H1 (cell line): ENCODE data around the gene GLRA2. TPM values are rescaled to one million over a fixed set of nuclear protein-coding genes. Genes with fewer than 3 reads are reported as not detected.

Source experiments
- CTCF ChIA-PET: fragments of 300-600 bp; sonication (Branson Sonifier 250); formaldehyde crosslinking; loops from one replicate; lab custom pipeline; 2021; ENCODE audit not compliant: partially characterized antibody; lab: Charles Lee
- POLR2A ChIA-PET: fragments of 300-600 bp; sonication (Branson Sonifier 250); formaldehyde crosslinking; loops from one replicate; lab custom pipeline; 2021; ENCODE audit warnings: inconsistent platforms; ENCODE audit not compliant: partially characterized antibody; lab: Charles Lee
- DNase-seq, 2 experiments: peaks; one replicate each; pipeline versions ENCODE4 v3.0.0 to v3.0.0-alpha.2; 2010 to 2022; ENCODE audit warnings: low spot score in 2 of 2, low read depth in 1 of 2, mixed read lengths in 1 of 2
- FAIRE-seq: peaks from 2 replicates; lab custom pipeline; 2011; peaks lifted over from hg19 to GRCh38; lab: Jason Lieb, UNC
- H2AFZ ChIP-seq: 2 replicates; pipeline ENCODE4 v1.8.1; 2012; ENCODE audit warnings: low read length, inconsistent platforms
- H2AK5ac ChIP-seq: 2 replicates; pipeline ENCODE4 v1.6.1; 2013; ENCODE audit warnings: low read depth, low read length
- H2BK120ac ChIP-seq: replicated peaks from 2 replicates; pipeline ENCODE3; 2013; ENCODE audit warnings: low read depth, low read length, inconsistent platforms
- H2BK12ac ChIP-seq: 2 replicates; pipeline ENCODE4 v1.6.1; 2013; ENCODE audit warnings: low read depth, low read length
- H2BK15ac ChIP-seq: 2 replicates; pipeline ENCODE4 v1.6.1; 2013; ENCODE audit warnings: low read length
- H2BK20ac ChIP-seq: 2 replicates; pipeline ENCODE4 v1.6.1; 2013; ENCODE audit warnings: low read length
- H2BK5ac ChIP-seq: 2 replicates; pipeline ENCODE4 v1.6.1; 2013; ENCODE audit warnings: low read depth, low read length
- H3K14ac ChIP-seq: 2 replicates; pipeline ENCODE4 v1.6.1; 2013; ENCODE audit warnings: inconsistent platforms; ENCODE audit not compliant: insufficient read length
- H3K18ac ChIP-seq: 2 replicates; pipeline ENCODE4 v1.6.1; 2013; ENCODE audit warnings: low read length; ENCODE audit errors: extremely low read depth
- H3K23ac ChIP-seq: 2 replicates; pipeline ENCODE4 v1.6.1; 2013; ENCODE audit warnings: inconsistent platforms; ENCODE audit not compliant: insufficient read length
- H3K23me2 ChIP-seq: 2 replicates; pipeline ENCODE4 v1.6.1; 2013; ENCODE audit warnings: low read depth, low read length
- H3K27ac ChIP-seq: 2 replicates; pipeline ENCODE4 v1.6.1; 2011; ENCODE audit warnings: low read depth, low read length, inconsistent platforms
- H3K27me3 ChIP-seq, 4 experiments: replicated peaks in 1 of 4; 1 replicate in 1 of 4; 2 replicates in 3 of 4; pipeline versions ENCODE4 v1.6.1 to v1.8.1; 2011 to 2013; ENCODE audit warnings: low read length in 3 of 4, mild to moderate bottlenecking in 3 of 4, inconsistent platforms in 2 of 4, mixed read lengths in 2 of 4, moderate library complexity in 1 of 4; ENCODE audit not compliant: control insufficient read depth in 3 of 4, insufficient read depth in 3 of 4; ENCODE audit errors: extremely low read depth in 1 of 4
- H3K36me3 ChIP-seq, 4 experiments: 2 replicates each; pipeline versions ENCODE4 v1.6.1 to v1.8.1; 2011 to 2013; ENCODE audit warnings: mild to moderate bottlenecking in 4 of 4, low read length in 3 of 4, moderate library complexity in 2 of 4, control low read depth in 1 of 4, inconsistent platforms in 1 of 4; ENCODE audit not compliant: insufficient read depth in 4 of 4, control insufficient read depth in 2 of 4
- H3K4ac ChIP-seq: replicated peaks from 2 replicates; pipeline ENCODE3; 2013; ENCODE audit warnings: low read length, low read depth, mixed read lengths, inconsistent platforms; ENCODE audit not compliant: insufficient read length
- H3K4me1 ChIP-seq, 4 experiments: replicated peaks in 1 of 4; 1 replicate in 1 of 4; 2 replicates in 3 of 4; pipeline versions ENCODE4 v1.6.1 to v1.8.1; 2011 to 2013; ENCODE audit warnings: low read length in 3 of 4, inconsistent platforms in 2 of 4, mixed read lengths in 1 of 4; ENCODE audit not compliant: insufficient read depth in 4 of 4, control insufficient read depth in 3 of 4
- H3K4me2 ChIP-seq, 2 experiments: 2 replicates each; pipeline versions ENCODE4 v1.6.1 to v1.8.1; 2011 to 2013; ENCODE audit warnings: low read depth in 2 of 2, low read length in 2 of 2, control low read depth in 1 of 2, inconsistent platforms in 1 of 2, mild to moderate bottlenecking in 1 of 2; ENCODE audit not compliant: insufficient read depth in 1 of 2
- H3K4me3 ChIP-seq, 4 experiments: fragments of 200-600, 300-600 bp in 1 of 4; sonication (generic), shearing (Covaris generic), sonication (Bioruptor Twin) in 1 of 4; 2 replicates each; pipeline versions ENCODE4 v1.5.1 to v1.8.1; 2011 to 2016; ENCODE audit warnings: low read length in 4 of 4, low read depth in 3 of 4, control low read depth in 2 of 4, inconsistent platforms in 2 of 4, mild to moderate bottlenecking in 2 of 4, mixed read lengths in 1 of 4, moderate library complexity in 1 of 4; ENCODE audit not compliant: insufficient read depth in 2 of 4; ENCODE audit errors: extremely low read depth in 1 of 4
- H3K56ac ChIP-seq: replicated peaks from 2 replicates; pipeline ENCODE3; 2013; ENCODE audit warnings: low read depth, mild to moderate bottlenecking, mixed read lengths, low read length, inconsistent platforms; ENCODE audit not compliant: insufficient read length
- H3K79me1 ChIP-seq: 2 replicates; pipeline ENCODE4 v1.6.1; 2013; ENCODE audit warnings: low read depth, low read length, control low read depth
- H3K79me2 ChIP-seq, 2 experiments: 2 replicates each; pipeline versions ENCODE4 v1.6.1 to v1.8.1; 2012 to 2013; ENCODE audit warnings: low read length in 2 of 2, mild to moderate bottlenecking in 2 of 2, inconsistent platforms in 1 of 2; ENCODE audit not compliant: insufficient read depth in 2 of 2, control insufficient read depth in 1 of 2
- H3K9ac ChIP-seq, 4 experiments: replicated peaks in 1 of 4; 1 replicate in 1 of 4; 2 replicates in 3 of 4; pipeline versions ENCODE4 v1.6.1 to v1.8.1; 2011 to 2013; ENCODE audit warnings: low read depth in 3 of 4, low read length in 3 of 4, control low read depth in 2 of 4, mild to moderate bottlenecking in 2 of 4, moderate library complexity in 2 of 4, inconsistent platforms in 1 of 4; ENCODE audit errors: extremely low read depth in 1 of 4
- H3K9me3 ChIP-seq, 2 experiments: 2 replicates each; pipeline versions ENCODE4 v1.6.1 to v1.8.1; 2012 to 2013; ENCODE audit warnings: mild to moderate bottlenecking in 2 of 2, moderate library complexity in 2 of 2, control low read depth in 1 of 2, inconsistent platforms in 1 of 2, low read depth in 1 of 2, low read length in 1 of 2, mixed read lengths in 1 of 2; ENCODE audit not compliant: insufficient read depth in 2 of 2
- H4K20me1 ChIP-seq, 2 experiments: replicated peaks in 1 of 2; 2 replicates each; pipeline versions ENCODE3 to v1.8.1; 2011 to 2013; ENCODE audit warnings: inconsistent platforms in 2 of 2, low read length in 2 of 2, mild to moderate bottlenecking in 1 of 2; ENCODE audit not compliant: insufficient read depth in 2 of 2, control insufficient read depth in 1 of 2
- H4K5ac ChIP-seq: 2 replicates; pipeline ENCODE4 v1.6.1; 2013; ENCODE audit warnings: low read length, low read depth, mixed read lengths, inconsistent platforms; ENCODE audit not compliant: insufficient read length
- H4K8ac ChIP-seq: 2 replicates; pipeline ENCODE4 v1.8.0; 2013; ENCODE audit warnings: mild to moderate bottlenecking, moderate library complexity, low read length, inconsistent platforms; ENCODE audit not compliant: insufficient read depth; ENCODE audit errors: extremely low read depth
- H4K91ac ChIP-seq: replicated peaks from 2 replicates; pipeline ENCODE3; 2013; ENCODE audit warnings: low read length, mixed read lengths, inconsistent platforms; ENCODE audit not compliant: insufficient read length
- E2F6 ChIP-seq: IDR thresholded peaks from 2 replicates; pipeline ENCODE4 v1.6.1; 2012; ENCODE audit warnings: inconsistent platforms
- KDM4A ChIP-seq: IDR thresholded peaks from one replicate; pipeline ENCODE4 v1.7.1; 2012; ENCODE audit warnings: low read depth, mild to moderate bottlenecking, moderate library complexity, low read length, inconsistent platforms; ENCODE audit not compliant: severe bottlenecking
- MAX ChIP-seq: IDR thresholded peaks from 2 replicates; pipeline ENCODE4 v1.6.1; 2012; ENCODE audit warnings: inconsistent platforms
- SP2 ChIP-seq: IDR thresholded peaks from 2 replicates; pipeline ENCODE4 v1.6.1; 2012; ENCODE audit warnings: mild to moderate bottlenecking, low read length, inconsistent platforms
- SP4 ChIP-seq: IDR thresholded peaks from 2 replicates; pipeline ENCODE4 v1.6.1; 2012; ENCODE audit warnings: low read length, inconsistent platforms
- YY1 ChIP-seq: IDR thresholded peaks from 2 replicates; pipeline ENCODE4 v1.6.1; 2011; ENCODE audit warnings: low read depth, mild to moderate bottlenecking, low read length
- WGBS, 2 experiments: shearing (Covaris generic) in 1 of 2; methylation state at CpG; one replicate each; pipeline versions ENCODE4 v1.1.6 to v1.1.7; 2013 to 2015; ENCODE audit warnings: low lambda C conversion rate in 2 of 2, mixed read lengths in 2 of 2, inconsistent platforms in 1 of 2, low coverage in 1 of 2, missing lambda C conversion rate in 1 of 2; ENCODE audit not compliant: insufficient replicate concordance in 2 of 2, insufficient coverage in 1 of 2, insufficient read length in 1 of 2; ENCODE audit errors: extremely low coverage in 1 of 2, missing lambda C conversion rate in 1 of 2; 5-methylcytosine and 5-hydroxymethylcytosine counted together
- polyA plus RNA-seq, 7 experiments: library from polyadenylated mRNA; depleted of rRNA in 3 of 7; stranded (reverse) in 5 of 7; unstranded in 2 of 7; fragments of >200 nt in 5 of 7; fragments of 200-250 nt in 2 of 7; gene quantifications; 1 replicate in 5 of 7; 2 replicates in 1 of 7; 4 replicates in 1 of 7; pipeline versions ENCODE4 v1.2.1 to v1.2.3, GENCODE V29; 2011 to 2013; ENCODE audit warnings: missing spikeins in 2 of 7, mixed read lengths in 2 of 7
- total RNA-seq: library from RNA; stranded (reverse); fragmentation: NEBNext Ultra II Directional; extraction: Animal tissue kit (Norgen Biotek cat#: 25700); gene quantifications from 2 replicates; pipeline ENCODE4 v1.2.1, GENCODE V29; 2021
- TF ChIP-seq, protein P1 (sequence below), 3 experiments: IDR thresholded peaks; 1 replicate in 2 of 3; 2 replicates in 1 of 3; pipeline versions ENCODE4 v1.5.1 to v1.6.1; 2011; ENCODE audit warnings: low read length in 3 of 3, mild to moderate bottlenecking in 3 of 3, inconsistent platforms in 2 of 3, low read depth in 1 of 3, moderate library complexity in 1 of 3; ENCODE audit not compliant: insufficient read depth in 1 of 3; ENCODE audit errors: control extremely low read depth in 1 of 3

The GLRA2 gene
- total and polyA plus RNA-seq, 2 of the 8 experiments (the other 6 are each of a cell fraction or from before 2014, with no cell fraction given) = not detected

GRCh38 chrX:14497184-14497666 is 32.1 kb upstream of the GLRA2 start:
- POLR2A ChIA-PET = no interaction called here
- no peak for DNase-seq
- H3K23ac ChIP-seq = no peak overlapping the region

More at GRCh38 chrX:14497184-14497666, 32.1 kb upstream of the GLRA2 start:
- H2BK5ac ChIP-seq = no peak overlapping the region
- no peak for FAIRE-seq
- no peak overlapping the region for H3K56ac ChIP-seq
- no peaks in the 10 kb centered on the region for H3K79me2 ChIP-seq
- no peaks in the 10 kb centered on the region for H3K36me3 ChIP-seq
- H4K8ac ChIP-seq = no peak overlapping the region
- no peak overlapping the region for H2BK20ac ChIP-seq
- H3K9me3 ChIP-seq = no peaks in the 10 kb centered on the region
- no peak overlapping the region for H4K91ac ChIP-seq
- H3K4ac ChIP-seq = no peak overlapping the region
- H3K4me2 ChIP-seq = no peak overlapping the region
- TF ChIP-seq, protein P1, sequence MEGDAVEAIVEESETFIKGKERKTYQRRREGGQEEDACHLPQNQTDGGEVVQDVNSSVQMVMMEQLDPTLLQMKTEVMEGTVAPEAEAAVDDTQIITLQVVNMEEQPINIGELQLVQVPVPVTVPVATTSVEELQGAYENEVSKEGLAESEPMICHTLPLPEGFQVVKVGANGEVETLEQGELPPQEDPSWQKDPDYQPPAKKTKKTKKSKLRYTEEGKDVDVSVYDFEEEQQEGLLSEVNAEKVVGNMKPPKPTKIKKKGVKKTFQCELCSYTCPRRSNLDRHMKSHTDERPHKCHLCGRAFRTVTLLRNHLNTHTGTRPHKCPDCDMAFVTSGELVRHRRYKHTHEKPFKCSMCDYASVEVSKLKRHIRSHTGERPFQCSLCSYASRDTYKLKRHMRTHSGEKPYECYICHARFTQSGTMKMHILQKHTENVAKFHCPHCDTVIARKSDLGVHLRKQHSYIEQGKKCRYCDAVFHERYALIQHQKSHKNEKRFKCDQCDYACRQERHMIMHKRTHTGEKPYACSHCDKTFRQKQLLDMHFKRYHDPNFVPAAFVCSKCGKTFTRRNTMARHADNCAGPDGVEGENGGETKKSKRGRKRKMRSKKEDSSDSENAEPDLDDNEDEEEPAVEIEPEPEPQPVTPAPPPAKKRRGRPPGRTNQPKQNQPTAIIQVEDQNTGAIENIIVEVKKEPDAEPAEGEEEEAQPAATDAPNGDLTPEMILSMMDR (IDR thresholded peaks at IDR 0.05; ENCODE audit: control extremely low read depth in 1 of 3, insufficient read depth in 1 of 3, low read depth in 1 of 3, low read length in 3 of 3) = no peak
- no peak for TF ChIP-seq KDM4A
- no peak for TF ChIP-seq SP4
- no peak for TF ChIP-seq YY1
- TF ChIP-seq SP2 = no peak
- no peak for TF ChIP-seq E2F6
- no peak for TF ChIP-seq MAX
- CTCF ChIA-PET = no interaction called here
- WGBS, 2 experiments = 84% methylated on average over 4 of the region's 4 CpGs; no CpG with 5 or more reads in 1 of the 2 experiments
- H3K14ac ChIP-seq = no peak overlapping the region
- no peaks in the 10 kb centered on the region for H3K27me3 ChIP-seq
- H3K9ac ChIP-seq = no peak overlapping the region
- H3K18ac ChIP-seq = no peak overlapping the region
- no peak overlapping the region for H2BK12ac ChIP-seq
- H2AFZ ChIP-seq = peak overlapping the region; percentile 90
- no peak overlapping the region for H2BK120ac ChIP-seq
- H3K4me3 ChIP-seq = no peak overlapping the region
- no peaks in the 10 kb centered on the region for H3K4me1 ChIP-seq
- H3K79me1 ChIP-seq = no peaks in the 10 kb centered on the region
- H3K23me2 ChIP-seq = no peaks in the 10 kb centered on the region
- H4K20me1 ChIP-seq = no peaks in the 10 kb centered on the region
- no peak overlapping the region for H2BK15ac ChIP-seq
- H3K27ac ChIP-seq = no peak overlapping the region
- H2AK5ac ChIP-seq = no peak overlapping the region
- H4K5ac ChIP-seq = no peak overlapping the region
